Keratinocyte (primary cell): ENCODE data around the gene MEGF11. TPM values are rescaled to one million over a fixed set of nuclear protein-coding genes. Genes with fewer than 3 reads are reported as not detected.

Experiments
- DNase-seq: peaks from one replicate; pipeline ENCODE4 v3.0.0-alpha.2; 2011; ENCODE audit warnings: low read depth, missing footprints, low spot score
- FAIRE-seq: peaks from 2 replicates; lab custom pipeline; 2011; peaks lifted over from hg19 to GRCh38; lab: Jason Lieb, UNC
- H2AFZ ChIP-seq: 2 replicates; pipeline ENCODE4 v1.6.0; 2012; ENCODE audit warnings: low read length, control low read depth, inconsistent platforms; ENCODE audit not compliant: control insufficient read depth
- H3K27ac ChIP-seq: 2 replicates; pipeline ENCODE4 v1.5.1; 2011; ENCODE audit warnings: low read length; ENCODE audit not compliant: control insufficient read depth, insufficient read depth
- H3K27me3 ChIP-seq: 3 replicates; pipeline ENCODE4 v1.6.0; 2011; ENCODE audit warnings: low read length; ENCODE audit not compliant: control insufficient read depth, insufficient read depth; ENCODE audit errors: extremely low read depth
- H3K36me3 ChIP-seq, 2 experiments: 2 replicates in 1 of 2; 3 replicates in 1 of 2; pipeline ENCODE4 v1.5.1; 2011; ENCODE audit warnings: low read length in 2 of 2, mild to moderate bottlenecking in 1 of 2; ENCODE audit not compliant: control insufficient read depth in 2 of 2, insufficient read depth in 2 of 2; ENCODE audit errors: extremely low read depth in 1 of 2
- H3K4me1 ChIP-seq: 3 replicates; pipeline ENCODE4 v1.5.1; 2011; ENCODE audit warnings: low read length; ENCODE audit not compliant: control insufficient read depth, insufficient read depth; ENCODE audit errors: extremely low read depth
- H3K4me2 ChIP-seq: 3 replicates; pipeline ENCODE4 v1.6.0; 2011; ENCODE audit warnings: low read depth, low read length; ENCODE audit not compliant: control insufficient read depth, insufficient read depth; ENCODE audit errors: extremely low read depth
- H3K4me3 ChIP-seq, 3 experiments: fragments of 200-600 bp in 1 of 3; sonication (generic) in 1 of 3; 2 replicates in 2 of 3; 3 replicates in 1 of 3; pipeline ENCODE4 v1.5.1; 2011 to 2016; ENCODE audit warnings: low read length in 3 of 3, mild to moderate bottlenecking in 3 of 3, control low read depth in 2 of 3, inconsistent platforms in 1 of 3, low read depth in 1 of 3, mixed read lengths in 1 of 3, mixed run types in 1 of 3, moderate library complexity in 1 of 3; ENCODE audit not compliant: control insufficient read depth in 2 of 3, insufficient read depth in 2 of 3; ENCODE audit errors: extremely low read depth in 1 of 3
- H3K79me2 ChIP-seq: 2 replicates; pipeline ENCODE4 v1.6.0; 2012; ENCODE audit warnings: low read length; ENCODE audit not compliant: control insufficient read depth, insufficient read depth
- H3K9ac ChIP-seq: 3 replicates; pipeline ENCODE4 v1.6.0; 2011; ENCODE audit warnings: low read length; ENCODE audit not compliant: control insufficient read depth, insufficient read depth; ENCODE audit errors: extremely low read depth
- H3K9me1 ChIP-seq: 3 replicates; pipeline ENCODE4 v1.6.0; 2011; ENCODE audit warnings: low read length; ENCODE audit not compliant: control insufficient read depth, insufficient read depth; ENCODE audit errors: extremely low read depth
- H3K9me3 ChIP-seq: 2 replicates; pipeline ENCODE4 v1.5.1; 2012; ENCODE audit warnings: low read depth, low read length; ENCODE audit not compliant: control insufficient read depth
- H4K20me1 ChIP-seq: 3 replicates; pipeline ENCODE4 v1.6.0; 2011; ENCODE audit warnings: low read length; ENCODE audit not compliant: control insufficient read depth, insufficient read depth; ENCODE audit errors: extremely low read depth
- CTCF ChIP-seq, 3 experiments: IDR thresholded peaks in 1 of 3; conservative IDR thresholded peaks in 1 of 3; optimal IDR thresholded peaks in 1 of 3; 2 replicates in 2 of 3; 3 replicates in 1 of 3; pipeline versions ENCODE3 to v1.5.1; 2011; ENCODE audit warnings: low read length in 3 of 3, mild to moderate bottlenecking in 3 of 3, moderate library complexity in 2 of 3, control low read depth in 1 of 3, inconsistent platforms in 1 of 3; ENCODE audit not compliant: insufficient read depth in 2 of 3; ENCODE audit errors: extremely low read depth in 1 of 3
- EZH2 ChIP-seq: IDR thresholded peaks from one replicate; pipeline ENCODE4 v1.6.1; 2012; ENCODE audit warnings: inconsistent platforms, mild to moderate bottlenecking, low read length, moderate library complexity
- dilution Hi-C: fragments of 300-500 bp; cut with MboI; formaldehyde crosslinking; loops from one replicate; pipeline ENCODE4 v1.7.0; 2020; ENCODE audit warnings: low sequenced_read_pairs; ENCODE audit not compliant: extremely low pct_ligation_motif_present
- polyA plus RNA-seq, 5 experiments: library from polyadenylated mRNA; depleted of rRNA in 3 of 5; stranded (reverse) in 3 of 5; stranded (forward) in 1 of 5; unstranded in 1 of 5; fragments of >200 nt; gene quantifications; 1 replicate in 1 of 5; 2 replicates in 3 of 5; 3 replicates in 1 of 5; pipeline versions ENCODE4 v1.2.1 to v1.2.3, GENCODE V29; 2011 to 2012; ENCODE audit warnings: missing spikeins in 2 of 5, low read depth in 1 of 5, low replicate concordance in 1 of 5

Gene MEGF11
- polyA plus RNA-seq, 1 donor (not counting 4 experiments of a cell fraction or from before 2014, with no cell fraction given) = not detected

GRCh38 chr15:66278671-66279070, 25.1 kb upstream of the MEGF11 start:
- H3K79me2 ChIP-seq = no peaks in the 10 kb centered on the region
- dilution Hi-C loops = no loop called here
- H3K36me3 ChIP-seq = no peaks in the 10 kb centered on the region
- no peak overlapping the region for H3K4me3 ChIP-seq
- H2AFZ ChIP-seq = no peak overlapping the region
- FAIRE-seq (no peak), DNase-seq (no peak)
- no peak overlapping the region for H3K9ac ChIP-seq
- TF ChIP-seq CTCF (optimal IDR thresholded peaks at IDR 0.05 in 1 of 3, IDR thresholded peaks at IDR 0.05 in 1 of 3, conservative IDR thresholded peaks at IDR 0.05 in 1 of 3; ENCODE audit: extremely low read depth in 1 of 3, insufficient read depth in 2 of 3, low read length in 3 of 3) (no peak), EZH2 (no peak)
- no peak overlapping the region for H3K27ac ChIP-seq
- no peak overlapping the region for H3K4me2 ChIP-seq
- no peaks in the 10 kb centered on the region for H3K4me1 ChIP-seq
- H3K27me3 ChIP-seq = peaks cover 9% of the 10 kb centered on the region
- no peaks in the 10 kb centered on the region for H3K9me1 ChIP-seq
- H4K20me1 ChIP-seq = no peaks in the 10 kb centered on the region
- no peaks in the 10 kb centered on the region for H3K9me3 ChIP-seq

GRCh38 chr15:66278056-66278455, 24.5 kb upstream of the MEGF11 start:
- Histone ChIP-seq H3K36me3 (no peaks in the 10 kb centered on the region), H3K4me2 (no peak overlapping the region), H3K27ac (no peak overlapping the region), H4K20me1 (no peaks in the 10 kb centered on the region), H3K9me3 (no peaks in the 10 kb centered on the region), H2AFZ (no peak overlapping the region), H3K79me2 (no peaks in the 10 kb centered on the region), H3K9ac (no peak overlapping the region), H3K4me1 (no peaks in the 10 kb centered on the region), H3K27me3 (peaks cover 9% of the 10 kb centered on the region), H3K4me3 (no peak overlapping the region), H3K9me1 (no peaks in the 10 kb centered on the region)
- DNase-seq (no peak), FAIRE-seq (no peak)
- dilution Hi-C loops = no loop called here
- TF ChIP-seq CTCF (optimal IDR thresholded peaks at IDR 0.05 in 1 of 3, IDR thresholded peaks at IDR 0.05 in 1 of 3, conservative IDR thresholded peaks at IDR 0.05 in 1 of 3; ENCODE audit: extremely low read depth in 1 of 3, insufficient read depth in 2 of 3, low read length in 3 of 3) = no peak
- no peak for TF ChIP-seq EZH2
